Measurements from ENCODE around the gene DHRSX. TPM values are rescaled to one million over a fixed set of nuclear protein-coding genes. Genes with fewer than 3 reads are reported as not detected.

Gene DHRSX
- total RNA-seq, 3 donors from 2014 or later (not counting 1 experiment from before 2014, with no cell fraction given) = 21.5 to 26.1 (median 22.9) TPM

DNA sequence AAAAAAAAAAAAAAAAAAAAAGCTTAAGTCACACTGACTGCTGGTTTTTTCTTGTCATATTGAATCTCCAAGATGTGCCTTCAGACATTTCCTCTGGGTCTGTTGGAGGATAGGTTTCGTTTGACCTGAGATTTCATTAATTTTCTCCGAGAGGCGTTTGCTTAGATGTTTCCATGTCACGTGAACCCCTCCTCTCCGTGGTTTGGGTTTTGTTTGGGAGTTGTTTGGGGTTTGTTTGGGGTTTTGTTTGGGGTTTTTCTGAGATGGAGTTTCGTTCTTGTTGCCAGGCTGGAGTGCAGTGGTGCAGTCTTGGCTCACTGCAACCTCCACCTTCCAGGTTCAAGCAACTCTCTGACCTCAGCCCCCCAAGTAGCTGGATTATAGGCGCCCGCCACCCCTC lies 40.8 kb upstream of the DHRSX start:
- Mint-ChIP-seq H3K27me3 (ENCODE audit: low read depth in 2 of 2) (peaks cover 0 to 13% of the 10 kb centered on the region in 2 donors), H3K9me3 (no peaks in the 10 kb centered on the region), H3K27ac (no peak overlapping the region), H3K4me3 (no peak overlapping the region), H3K36me3 (no peaks in the 10 kb centered on the region), H3K4me1 (no peaks in the 10 kb centered on the region)
- intact Hi-C loops (cut with micrococcal nuclease) = no loop called here
- no peaks in the 10 kb centered on the region for H3K27me3 ChIP-seq (ENCODE audit: control insufficient read depth, insufficient read depth, low read length)
- no peak overlapping the region for H3K4me3 ChIP-seq (ENCODE audit: low read length)
- H3K4me1 ChIP-seq (ENCODE audit: control insufficient read depth, insufficient read depth, low read length) = no peaks in the 10 kb centered on the region
- no peak for TF ChIP-seq CTCF (IDR thresholded peaks at IDR 0.05)
- no peaks in the 10 kb centered on the region for H3K36me3 ChIP-seq (ENCODE audit: control insufficient read depth, insufficient read depth, low read length)
- no peak for DNase-seq
- no peak for ATAC-seq
- H3K27ac ChIP-seq (ENCODE audit: low read length) = no peak overlapping the region
- H3K9me3 ChIP-seq (ENCODE audit: control insufficient read depth, insufficient read depth, low read length) = no peaks in the 10 kb centered on the region
- 68% methylated on average over 4 of the region's 8 CpGs for WGBS (ENCODE audit: insufficient coverage)

GRCh38 chrX:2540426-2540947 lies 39.7 kb upstream of the DHRSX start:
- H3K4me3 Mint-ChIP-seq = no peak overlapping the region
- Histone ChIP-seq H3K9me3 (ENCODE audit: control insufficient read depth, insufficient read depth, low read length) (no peaks in the 10 kb centered on the region), H3K36me3 (ENCODE audit: control insufficient read depth, insufficient read depth, low read length) (no peaks in the 10 kb centered on the region), H3K27me3 (ENCODE audit: control insufficient read depth, insufficient read depth, low read length) (peaks cover 2% of the 10 kb centered on the region), H3K27ac (ENCODE audit: low read length) (no peak overlapping the region), H3K4me1 (ENCODE audit: control insufficient read depth, insufficient read depth, low read length) (no peaks in the 10 kb centered on the region), H3K4me3 (ENCODE audit: low read length) (no peak overlapping the region)
- DNase-seq (no peak), ATAC-seq (no peak)
- TF ChIP-seq CTCF (IDR thresholded peaks at IDR 0.05) = no peak
- WGBS (ENCODE audit: insufficient coverage) = 84% methylated on average over 10 of the region's 12 CpGs
- no peaks in the 10 kb centered on the region for H3K9me3 Mint-ChIP-seq
- H3K27me3 Mint-ChIP-seq (ENCODE audit: low read depth in 2 of 2) = peaks cover 0 to 13% of the 10 kb centered on the region in 2 donors
- no peaks in the 10 kb centered on the region for H3K36me3 Mint-ChIP-seq
- intact Hi-C loops (cut with micrococcal nuclease) = no loop called here
- H3K27ac Mint-ChIP-seq = no peak overlapping the region
- H3K4me1 Mint-ChIP-seq = no peaks in the 10 kb centered on the region

GRCh38 chrX:2539586-2539985 lies 38.8 kb upstream of the DHRSX start:
- Histone ChIP-seq H3K27me3 (ENCODE audit: control insufficient read depth, insufficient read depth, low read length) (peaks cover 2% of the 10 kb centered on the region), H3K4me1 (ENCODE audit: control insufficient read depth, insufficient read depth, low read length) (no peaks in the 10 kb centered on the region), H3K27ac (ENCODE audit: low read length) (no peak overlapping the region), H3K4me3 (ENCODE audit: low read length) (no peak overlapping the region), H3K9me3 (ENCODE audit: control insufficient read depth, insufficient read depth, low read length) (no peaks in the 10 kb centered on the region), H3K36me3 (ENCODE audit: control insufficient read depth, insufficient read depth, low read length) (no peaks in the 10 kb centered on the region)
- no peak for DNase-seq
- Mint-ChIP-seq H3K4me3 (no peak overlapping the region), H3K27ac (no peak overlapping the region), H3K27me3 (ENCODE audit: low read depth in 2 of 2) (peaks cover 1 to 13% of the 10 kb centered on the region in 2 donors), H3K9me3 (peaks cover 0 to under 1% of the 10 kb centered on the region in 2 donors), H3K36me3 (no peaks in the 10 kb centered on the region), H3K4me1 (no peaks in the 10 kb centered on the region)
- 71% methylated on average over 2 of the region's 3 CpGs for WGBS (ENCODE audit: insufficient coverage)
- ATAC-seq = no peak
- no peak for TF ChIP-seq CTCF (IDR thresholded peaks at IDR 0.05)
- intact Hi-C loops (cut with micrococcal nuclease) = no loop called here
